Colonic mucosa (tissue), 4 donors: ENCODE results near the gene TUBGCP2. TPM values are rescaled to one million over a fixed set of nuclear protein-coding genes. Genes with fewer than 3 reads are reported as not detected.

ENCODE experiments used
- DNase-seq: peaks from one replicate; pipeline ENCODE4 v3.0.0-alpha.2; 2020
- H3K27ac ChIP-seq: fragments of 200-600 bp; one replicate; pipeline ENCODE4 v1.8.0; 2021
- H3K27me3 ChIP-seq: fragments of 200-600 bp; one replicate; pipeline ENCODE4 v1.8.0; 2021
- H3K36me3 ChIP-seq: fragments of 200-600 bp; one replicate; pipeline ENCODE4 v1.8.0; 2021
- H3K4me1 ChIP-seq: fragments of 200-600 bp; one replicate; pipeline ENCODE4 v1.8.0; 2021; ENCODE audit warnings: mild to moderate bottlenecking
- H3K4me3 ChIP-seq: fragments of 200-600 bp; one replicate; pipeline ENCODE4 v1.8.0; 2021
- H3K9ac ChIP-seq, 2 donors: one replicate each; pipeline ENCODE4 v1.7.0; 2013; ENCODE audit warnings: control low read depth in 2 of 2, low read depth in 2 of 2, low read length in 2 of 2
- H3K9me3 ChIP-seq: fragments of 200-600 bp; one replicate; pipeline ENCODE4 v1.8.0; 2021
- intact Hi-C: fragments of 100-400 bp; cut with DNase I; formaldehyde crosslinking; loops from one replicate; pipeline ENCODE4 v1.14.1; 2022
- total RNA-seq, 2 donors: library from RNA; stranded (reverse); fragmentation: NEBNext Ultra II Directional in 1 of 2; extraction: Animal tissue kit (Norgen Biotek cat#: 25700) in 1 of 2; gene quantifications; one replicate each; pipeline ENCODE4 v1.2.1, GENCODE V29; 2021
- TF ChIP-seq, protein P1 (sequence below): fragments of 200-600 bp; IDR thresholded peaks from one replicate; pipeline ENCODE4 v1.8.0; 2022; ENCODE audit warnings: antibody characterized with exemption, mild to moderate bottlenecking
- donor health status: healthy.
- donor health status: DM: no; HTN: no; CAD: no.
- donor health status: DM: no; HTN: no; CAD: no.

The TUBGCP2 gene
- total RNA-seq, 2 donors from 2014 or later, result 64.7 to 67.5 TPM

DNA sequence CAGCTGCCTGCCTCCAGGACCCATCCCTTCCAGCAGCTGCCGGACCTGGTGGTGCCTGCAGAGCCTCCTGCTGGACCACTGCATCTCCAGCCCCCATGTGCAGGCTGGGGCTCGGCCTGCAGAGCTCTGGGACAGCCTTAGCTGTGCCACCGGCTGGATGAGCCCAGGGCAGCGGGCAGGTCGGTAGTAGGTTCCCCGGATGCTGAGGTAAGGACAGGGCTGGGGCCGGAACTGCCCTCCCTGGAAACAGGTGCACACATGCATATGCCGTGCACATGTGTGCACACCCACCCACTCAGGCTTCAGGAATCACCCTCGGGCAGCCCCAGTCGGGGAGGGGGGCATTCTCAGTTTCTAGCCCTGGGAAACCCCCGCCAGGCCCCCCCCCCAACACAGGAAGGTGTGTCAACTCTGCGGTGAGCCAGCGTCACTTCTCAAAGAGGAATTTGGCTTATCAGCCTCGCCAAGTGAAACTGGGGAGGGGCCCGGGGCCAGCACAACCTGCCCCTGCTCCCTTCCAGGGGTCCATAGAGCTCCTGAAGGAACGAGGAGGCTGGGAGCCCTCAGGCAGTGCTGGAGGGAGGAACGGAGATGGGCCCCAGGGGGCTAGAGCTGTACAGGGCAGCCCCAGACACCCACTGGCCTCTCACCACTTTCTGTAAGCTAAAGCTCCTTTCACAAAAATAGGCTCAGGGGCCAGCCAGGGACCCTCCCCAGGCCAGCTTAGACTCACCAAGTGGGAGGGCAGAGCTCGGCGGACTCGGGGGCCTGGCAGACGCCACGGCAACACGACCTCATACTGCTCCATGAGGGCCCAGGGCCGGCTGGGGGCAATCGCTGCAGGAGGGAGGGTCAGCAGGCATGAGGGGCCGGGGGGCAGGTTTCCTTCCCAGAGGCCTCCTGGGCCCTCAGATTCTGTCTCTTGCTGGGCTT, 33.7 kb downstream of the TUBGCP2 start:
- TF ChIP-seq, protein P1, sequence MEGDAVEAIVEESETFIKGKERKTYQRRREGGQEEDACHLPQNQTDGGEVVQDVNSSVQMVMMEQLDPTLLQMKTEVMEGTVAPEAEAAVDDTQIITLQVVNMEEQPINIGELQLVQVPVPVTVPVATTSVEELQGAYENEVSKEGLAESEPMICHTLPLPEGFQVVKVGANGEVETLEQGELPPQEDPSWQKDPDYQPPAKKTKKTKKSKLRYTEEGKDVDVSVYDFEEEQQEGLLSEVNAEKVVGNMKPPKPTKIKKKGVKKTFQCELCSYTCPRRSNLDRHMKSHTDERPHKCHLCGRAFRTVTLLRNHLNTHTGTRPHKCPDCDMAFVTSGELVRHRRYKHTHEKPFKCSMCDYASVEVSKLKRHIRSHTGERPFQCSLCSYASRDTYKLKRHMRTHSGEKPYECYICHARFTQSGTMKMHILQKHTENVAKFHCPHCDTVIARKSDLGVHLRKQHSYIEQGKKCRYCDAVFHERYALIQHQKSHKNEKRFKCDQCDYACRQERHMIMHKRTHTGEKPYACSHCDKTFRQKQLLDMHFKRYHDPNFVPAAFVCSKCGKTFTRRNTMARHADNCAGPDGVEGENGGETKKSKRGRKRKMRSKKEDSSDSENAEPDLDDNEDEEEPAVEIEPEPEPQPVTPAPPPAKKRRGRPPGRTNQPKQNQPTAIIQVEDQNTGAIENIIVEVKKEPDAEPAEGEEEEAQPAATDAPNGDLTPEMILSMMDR, result no peak
- Histone ChIP-seq H3K27me3 (peaks cover 16% of the 10 kb centered on the region), H3K27ac (peak overlapping the region; percentile 41), H3K4me1 (peaks cover 4% of the 10 kb centered on the region), H3K4me3 (peak overlapping the region; percentile 31), H3K9ac (peak overlapping the region; percentile 46 to 63), H3K36me3 (no peaks in the 10 kb centered on the region), H3K9me3 (no peaks in the 10 kb centered on the region)
- DNase-seq, result no peak
- intact Hi-C loops, result no loop called here

DNA sequence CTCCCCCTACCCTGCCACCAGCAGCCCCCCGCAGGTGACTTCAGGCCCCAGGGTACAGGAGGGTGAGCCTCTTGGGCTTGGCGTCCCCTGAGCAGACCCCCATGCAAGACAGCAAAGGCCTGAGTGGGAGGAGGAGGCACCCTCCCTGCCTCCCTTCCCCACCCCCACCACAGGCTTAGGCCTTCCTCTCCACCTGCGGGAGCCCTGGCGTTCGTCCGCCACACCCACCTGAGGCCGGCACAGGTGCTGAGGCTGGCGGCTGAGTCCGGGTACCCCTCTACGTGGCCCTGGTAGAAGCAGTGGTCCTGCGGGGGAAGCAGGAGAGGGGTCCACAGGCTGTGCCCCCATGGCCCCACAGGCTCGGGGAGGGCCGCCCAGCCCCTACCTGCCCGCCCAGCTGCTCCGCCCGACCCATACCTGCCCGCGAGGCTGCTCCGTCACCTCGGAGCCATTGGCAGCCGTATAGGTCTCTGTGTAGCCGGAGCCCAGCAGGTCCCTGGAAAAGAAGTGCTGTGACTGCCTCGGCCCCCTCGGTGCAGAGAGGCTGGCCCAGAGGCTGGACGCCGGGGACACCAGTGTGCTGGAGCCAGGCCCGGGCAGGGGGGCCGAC, 35.0 kb downstream of the TUBGCP2 start:
- TF ChIP-seq, protein P1, result no peak

DNA sequence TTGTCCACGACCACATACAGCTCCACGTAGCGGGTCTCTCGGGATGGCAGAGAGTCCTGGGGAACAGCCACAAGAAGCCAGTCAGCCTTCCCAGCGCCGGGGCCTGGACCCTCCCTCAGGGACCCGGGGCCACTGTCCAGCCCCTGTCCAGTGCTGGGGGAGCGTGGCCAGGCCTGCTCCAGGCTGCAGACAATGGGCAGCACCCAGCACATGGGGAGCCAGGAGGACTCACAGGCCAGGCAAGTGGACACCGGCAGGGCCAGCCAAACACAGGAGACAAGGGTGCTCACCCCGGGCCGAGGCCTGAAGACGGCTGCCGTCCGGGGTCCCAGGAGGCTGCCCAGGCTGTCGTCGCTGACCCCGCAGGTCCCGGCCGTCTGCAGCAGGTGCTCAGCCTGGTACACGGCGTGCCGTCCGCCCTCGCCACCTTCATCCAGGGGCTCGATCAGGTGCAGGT, 35.7 kb downstream of the TUBGCP2 start:
- no peak for DNase-seq
- peaks cover 4% of the 10 kb centered on the region for H3K4me1 ChIP-seq
- H3K36me3 ChIP-seq, result no peaks in the 10 kb centered on the region
- H3K9ac ChIP-seq, result no peak overlapping the region
- intact Hi-C loops, result no loop called here
- H3K4me3 ChIP-seq, result no peak overlapping the region
- peaks cover 16% of the 10 kb centered on the region for H3K27me3 ChIP-seq
- H3K27ac ChIP-seq, result no peak overlapping the region
- H3K9me3 ChIP-seq, result no peaks in the 10 kb centered on the region
- TF ChIP-seq, protein P1, result no peak

More for the DNA sequence above, 35.0 kb downstream of the TUBGCP2 start:
- H3K9ac ChIP-seq, result no peak overlapping the region
- intact Hi-C loops, result no loop called here
- DNase-seq, result no peak
- H3K27me3 ChIP-seq, result peaks cover 16% of the 10 kb centered on the region
- no peak overlapping the region for H3K4me3 ChIP-seq
- peaks cover 4% of the 10 kb centered on the region for H3K4me1 ChIP-seq
- H3K36me3 ChIP-seq, result no peaks in the 10 kb centered on the region
- H3K9me3 ChIP-seq, result no peaks in the 10 kb centered on the region
- no peak overlapping the region for H3K27ac ChIP-seq

DNA sequence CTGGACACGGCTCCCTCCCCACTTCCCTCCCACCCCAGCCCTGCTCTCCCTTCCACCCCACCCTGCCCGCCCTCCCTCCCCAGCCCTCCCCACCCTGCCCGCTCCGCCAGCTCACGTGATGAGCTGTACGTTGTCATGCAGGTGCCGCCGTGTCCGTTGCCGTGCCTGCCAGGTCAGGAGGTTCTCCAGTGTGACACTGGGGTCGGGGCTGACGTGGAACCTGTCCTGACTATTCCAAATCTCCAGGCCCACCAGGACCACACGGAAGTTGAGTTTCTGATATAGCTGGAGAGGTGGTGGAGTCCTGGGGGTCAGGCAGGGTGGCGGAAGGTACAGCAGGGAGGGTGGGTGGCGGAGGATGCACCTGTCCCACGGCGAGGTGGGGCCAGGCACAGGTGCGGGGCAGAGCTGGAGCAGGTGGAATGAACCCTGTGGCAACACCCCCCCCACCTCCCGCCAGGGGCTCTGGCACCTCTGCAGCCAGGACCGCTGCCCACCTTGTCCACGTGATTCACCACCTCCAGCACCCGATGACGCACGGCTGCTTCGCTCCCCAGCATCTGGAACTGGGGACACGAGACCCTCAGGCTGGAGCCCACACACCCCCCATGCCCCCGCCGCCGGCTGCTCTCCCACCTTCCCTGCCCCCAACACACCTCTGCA, 36.2 kb downstream of the TUBGCP2 start:
- Histone ChIP-seq H3K4me3 (no peak overlapping the region), H3K27ac (no peak overlapping the region), H3K9ac (no peak overlapping the region), H3K9me3 (no peaks in the 10 kb centered on the region), H3K27me3 (peaks cover 16% of the 10 kb centered on the region), H3K36me3 (no peaks in the 10 kb centered on the region), H3K4me1 (peaks cover 4% of the 10 kb centered on the region)
- DNase-seq, result no peak
- TF ChIP-seq, protein P1, result no peak
- intact Hi-C loops, result no loop called here

DNA sequence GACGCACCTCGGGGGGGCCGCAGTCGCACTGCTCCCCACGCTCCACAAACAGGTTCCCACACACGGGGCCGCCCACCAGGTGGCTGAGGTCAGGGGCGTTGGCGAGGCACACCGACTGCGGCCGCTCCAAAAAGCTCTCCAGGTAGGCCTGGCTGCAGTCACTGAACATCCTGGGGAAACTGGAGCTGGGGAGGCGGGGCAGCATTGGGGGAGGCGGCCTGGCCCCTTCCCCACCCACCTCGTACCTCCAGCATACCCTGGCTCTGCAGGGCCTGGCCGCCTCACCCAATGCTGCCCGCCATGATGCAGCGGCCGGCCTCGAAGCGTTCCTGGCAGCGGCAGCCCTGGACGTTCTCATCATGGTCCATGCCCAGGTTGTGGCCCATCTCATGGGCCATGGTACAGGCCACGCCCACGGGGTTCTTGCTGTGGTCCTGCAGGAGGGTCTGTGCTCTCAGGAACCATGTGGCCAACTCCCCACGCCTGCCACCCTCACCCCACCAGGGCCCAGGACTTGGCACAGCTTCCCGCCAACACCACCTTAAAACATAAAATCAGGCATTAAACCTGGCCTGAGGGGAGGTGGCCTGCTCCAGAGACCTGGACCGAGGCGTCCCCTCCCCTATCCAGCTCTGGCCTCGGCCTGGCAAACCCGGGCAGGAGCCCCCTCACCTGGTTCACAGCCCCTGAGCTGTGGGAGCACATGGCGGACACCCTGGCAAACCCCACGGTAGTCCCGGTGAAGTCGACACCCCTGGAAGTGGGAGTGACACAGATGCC, 37.0 kb downstream of the TUBGCP2 start:
- no peak overlapping the region for H3K9ac ChIP-seq
- TF ChIP-seq, protein P1, result no peak
- H3K4me3 ChIP-seq, result no peak overlapping the region
- no peaks in the 10 kb centered on the region for H3K36me3 ChIP-seq
- intact Hi-C loops, result no loop called here
- H3K4me1 ChIP-seq, result no peaks in the 10 kb centered on the region
- no peak overlapping the region for H3K27ac ChIP-seq
- no peak for DNase-seq
- peaks cover 11% of the 10 kb centered on the region for H3K27me3 ChIP-seq
- no peaks in the 10 kb centered on the region for H3K9me3 ChIP-seq
